Sigmoid colon (tissue), 7 donors: ENCODE measurements around the gene NR2F1-AS1. TPM values are rescaled to one million over a fixed set of nuclear protein-coding genes. Genes with fewer than 3 reads are reported as not detected.

Source experiments
- DNase-seq: peaks from one replicate; pipeline ENCODE4 v3.0.0-alpha.2; 2019
- H3K27ac ChIP-seq, 4 donors: fragments of 200-600 bp; sonication (generic); one replicate each; pipeline ENCODE4 v1.5.1; 2016 to 2019; ENCODE audit warnings: mild to moderate bottlenecking in 1 of 4
- H3K27me3 ChIP-seq, 3 donors: fragments of 200-600 bp; sonication (generic); one replicate each; pipeline ENCODE4 v1.5.1; 2019; ENCODE audit warnings: mild to moderate bottlenecking in 1 of 3
- H3K36me3 ChIP-seq, 4 donors: fragments of 200-600 bp; sonication (generic); one replicate each; pipeline ENCODE4 v1.5.1; 2016 to 2019
- H3K4me1 ChIP-seq, 4 donors: fragments of 200-600 bp; sonication (generic); one replicate each; pipeline ENCODE4 v1.5.1; 2017 to 2019
- H3K4me3 ChIP-seq, 4 donors: fragments of 200-600 bp; sonication (generic); one replicate each; pipeline ENCODE4 v1.5.1; 2017 to 2019; ENCODE audit warnings: mild to moderate bottlenecking in 2 of 4, moderate library complexity in 1 of 4
- H3K9me3 ChIP-seq, 4 donors: fragments of 200-600 bp in 3 of 4; sonication (generic) in 3 of 4; one replicate each; pipeline versions ENCODE4 v1.5.1 to v1.6.1; 2013 to 2019
- CTCF ChIP-seq, 4 experiments: fragments of 450-650 bp in 3 of 4; fragments of 200-600 bp in 1 of 4; IDR thresholded peaks; one replicate each; pipeline ENCODE4 v1.5.1; 2016 to 2019; ENCODE audit warnings: antibody characterized with exemption in 4 of 4, mild to moderate bottlenecking in 3 of 4, moderate library complexity in 2 of 4
- EP300 ChIP-seq, 4 donors: sonication (generic); formaldehyde crosslinking; IDR thresholded peaks; one replicate each; pipeline ENCODE4 v1.6.1; 2017; ENCODE audit warnings: antibody characterized with exemption in 4 of 4
- POLR2A ChIP-seq, 2 donors: fragments of 450-650 bp; IDR thresholded peaks; one replicate each; pipeline ENCODE4 v1.6.1; 2016; ENCODE audit warnings: antibody characterized with exemption in 2 of 2, mild to moderate bottlenecking in 2 of 2, moderate library complexity in 2 of 2
- POLR2AphosphoS5 ChIP-seq, 4 donors: sonication (generic); formaldehyde crosslinking; IDR thresholded peaks; one replicate each; pipeline ENCODE4 v1.6.1; 2017; ENCODE audit warnings: antibody characterized with exemption in 4 of 4
- WGBS, 2 donors: extraction: QIAGEN DNeasy Blood & Tissue Kit; methylation state at CpG; one replicate each; pipeline ENCODE4 v1.1.7; 2013; 5-methylcytosine and 5-hydroxymethylcytosine counted together
- intact Hi-C: fragments of 100-400 bp; cut with DNase I; formaldehyde crosslinking; loops from one replicate; pipeline ENCODE4 v1.15.1; 2023
- polyA plus RNA-seq, 3 donors: library from polyadenylated mRNA; stranded (reverse); fragments of 200-250 nt; gene quantifications; one replicate each; pipeline ENCODE4 v1.2.3, GENCODE V29; 2013
- total RNA-seq, 4 donors: library from RNA; depleted of rRNA; stranded (reverse); fragments of >200 nt; gene quantifications; one replicate each; pipeline ENCODE4 v1.1.0, GENCODE V29; 2016
- donor health status: healthy with polysubstance abuse.
- donor health status: Bipolar disorder and iron deficiency.
- donor health status: healthy.

Gene NR2F1-AS1
- total and polyA plus RNA-seq, 7 donors, result 1.4 to 15.2 (median 8.9) TPM

DNA sequence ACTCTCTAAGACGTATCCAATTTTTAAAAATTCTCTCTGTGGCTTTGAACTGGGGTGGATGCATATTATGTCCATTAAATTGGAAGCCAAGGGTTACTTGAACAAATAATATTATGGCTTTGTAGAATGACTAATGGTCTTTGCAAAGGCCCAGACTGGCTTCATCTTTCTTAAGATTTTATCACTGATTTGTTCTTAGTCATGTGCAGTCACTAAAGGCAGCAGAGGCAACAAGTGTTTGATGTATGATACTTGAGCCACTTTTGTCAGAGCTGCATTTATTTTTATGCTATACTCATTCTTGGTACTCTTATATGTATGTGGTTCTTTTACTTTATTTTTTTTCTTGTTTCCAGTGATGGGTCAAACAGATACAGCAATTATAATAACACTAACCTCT lies 152.2 kb downstream of the NR2F1-AS1 start:
- H3K27ac ChIP-seq, result no peak overlapping the region
- no peaks in the 10 kb centered on the region for H3K9me3 ChIP-seq
- intact Hi-C loops, result no loop called here
- H3K36me3 ChIP-seq, result no peaks in the 10 kb centered on the region
- H3K27me3 ChIP-seq, result no peaks in the 10 kb centered on the region
- TF ChIP-seq CTCF (IDR thresholded peaks at IDR 0.05), result no peak
- no peak for TF ChIP-seq POLR2A (IDR thresholded peaks at IDR 0.05)
- TF ChIP-seq POLR2AphosphoS5 (IDR thresholded peaks at IDR 0.05), result no peak
- no peak for TF ChIP-seq EP300 (IDR thresholded peaks at IDR 0.05)
- no peak overlapping the region for H3K4me3 ChIP-seq
- WGBS, 2 donors, result 82 to 88% methylated on average over 1 of the region's 1 CpG
- no peak for DNase-seq
- peaks cover 0 to 8% (median 0%) of the 10 kb centered on the region in 4 donors for H3K4me1 ChIP-seq

- intact Hi-C loops, result no loop called here
- H3K27me3 ChIP-seq, result no peaks in the 10 kb centered on the region
- 11 to 38% methylated on average over 1 of the region's 1 CpG for WGBS, 2 donors
Measured at GRCh38 chr5:93427316-93427715, 153.7 kb downstream of the NR2F1-AS1 start.

DNA sequence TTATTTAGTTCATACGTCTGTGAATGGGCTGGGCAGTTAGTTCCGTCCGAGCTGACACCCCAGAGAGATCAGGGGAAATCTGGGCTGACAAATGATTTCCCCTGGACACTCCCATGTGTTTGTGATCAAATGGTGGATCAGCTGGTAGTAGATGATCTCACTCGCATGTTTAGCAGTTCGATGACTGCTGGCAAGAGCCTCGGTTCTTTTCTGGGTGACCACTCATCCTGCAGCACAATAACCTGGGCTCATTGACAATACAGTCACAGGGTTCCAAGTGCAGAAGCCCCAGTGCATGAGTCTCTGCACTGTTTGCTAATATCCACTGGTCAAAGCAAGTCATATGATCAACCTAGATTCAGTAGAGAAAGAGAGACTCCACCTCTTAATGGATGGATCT lies 155.9 kb downstream of the NR2F1-AS1 start:
- Histone ChIP-seq H3K27ac (no peak overlapping the region), H3K4me3 (no peak overlapping the region), H3K4me1 (peaks cover 0 to 8% (median 0%) of the 10 kb centered on the region in 4 donors), H3K36me3 (no peaks in the 10 kb centered on the region), H3K27me3 (no peaks in the 10 kb centered on the region), H3K9me3 (no peaks in the 10 kb centered on the region)
- 84 to 87% methylated on average over 6 of the region's 6 CpGs for WGBS, 2 donors
- no peak for TF ChIP-seq POLR2AphosphoS5 (IDR thresholded peaks at IDR 0.05)
- TF ChIP-seq CTCF (IDR thresholded peaks at IDR 0.05), result no peak
- TF ChIP-seq POLR2A (IDR thresholded peaks at IDR 0.05), result no peak
- no peak for TF ChIP-seq EP300 (IDR thresholded peaks at IDR 0.05)
- DNase-seq, result no peak
- intact Hi-C loops, result no loop called here

More at GRCh38 chr5:93427316-93427715, 153.7 kb downstream of the NR2F1-AS1 start:
- H3K4me3 ChIP-seq, result no peak overlapping the region
- peaks cover 0 to 8% (median 0%) of the 10 kb centered on the region in 4 donors for H3K4me1 ChIP-seq
- H3K9me3 ChIP-seq, result no peaks in the 10 kb centered on the region
- H3K36me3 ChIP-seq, result no peaks in the 10 kb centered on the region
- TF ChIP-seq CTCF (IDR thresholded peaks at IDR 0.05) (no peak), EP300 (IDR thresholded peaks at IDR 0.05) (no peak), POLR2AphosphoS5 (IDR thresholded peaks at IDR 0.05) (no peak), POLR2A (IDR thresholded peaks at IDR 0.05) (no peak)
- H3K27ac ChIP-seq, result no peak overlapping the region
- no peak for DNase-seq

DNA sequence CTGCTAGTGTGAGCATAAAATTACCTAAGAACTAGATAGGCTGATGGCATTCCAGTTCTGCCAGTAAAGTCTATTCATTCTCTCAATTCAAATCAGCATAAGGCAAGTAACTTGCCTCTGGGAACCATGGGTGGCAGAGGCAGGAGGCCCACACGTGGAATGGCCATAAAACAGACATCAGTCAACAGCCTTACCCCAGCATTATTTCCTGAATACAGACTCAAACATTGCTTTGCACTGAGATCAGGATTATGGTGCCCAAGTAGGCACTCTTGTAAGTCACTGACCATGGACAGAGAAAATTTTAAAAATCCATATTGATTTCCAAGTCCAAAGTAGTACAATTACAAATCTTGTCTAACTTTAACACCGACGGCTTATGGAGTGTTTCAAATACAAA lies 157.7 kb downstream of the NR2F1-AS1 start:
- Histone ChIP-seq H3K4me1 (peaks cover 0 to 8% (median 0%) of the 10 kb centered on the region in 4 donors), H3K27ac (no peak overlapping the region), H3K9me3 (no peaks in the 10 kb centered on the region), H3K4me3 (no peak overlapping the region), H3K36me3 (no peaks in the 10 kb centered on the region), H3K27me3 (no peaks in the 10 kb centered on the region)
- TF ChIP-seq POLR2A (IDR thresholded peaks at IDR 0.05), result no peak
- TF ChIP-seq EP300 (IDR thresholded peaks at IDR 0.05), result no peak
- no peak for TF ChIP-seq POLR2AphosphoS5 (IDR thresholded peaks at IDR 0.05)
- TF ChIP-seq CTCF (IDR thresholded peaks at IDR 0.05), result no peak
- 64 to 72% methylated on average over 3 of the region's 3 CpGs for WGBS, 2 donors
- no peak for DNase-seq
- intact Hi-C loops, result no loop called here

GRCh38 chr5:93422652-93423280 lies 158.3 kb downstream of the NR2F1-AS1 start:
- Histone ChIP-seq H3K4me3 (no peak overlapping the region), H3K36me3 (no peaks in the 10 kb centered on the region), H3K9me3 (no peaks in the 10 kb centered on the region), H3K27me3 (no peaks in the 10 kb centered on the region), H3K27ac (no peak overlapping the region), H3K4me1 (peaks cover 0 to 8% (median 0%) of the 10 kb centered on the region in 4 donors)
- TF ChIP-seq POLR2A (IDR thresholded peaks at IDR 0.05) (no peak), EP300 (IDR thresholded peaks at IDR 0.05) (no peak), POLR2AphosphoS5 (IDR thresholded peaks at IDR 0.05) (no peak), CTCF (IDR thresholded peaks at IDR 0.05) (no peak)
- intact Hi-C loops, result no loop called here
- WGBS, 2 donors, result 55 to 65% methylated on average over 5 of the region's 5 CpGs
- no peak for DNase-seq
